ENCODE data around the gene PADI1.
A peak's percentile ranks its signal among the peaks of the same experiment; 100 is the strongest.

PADI1 gene

DNA sequence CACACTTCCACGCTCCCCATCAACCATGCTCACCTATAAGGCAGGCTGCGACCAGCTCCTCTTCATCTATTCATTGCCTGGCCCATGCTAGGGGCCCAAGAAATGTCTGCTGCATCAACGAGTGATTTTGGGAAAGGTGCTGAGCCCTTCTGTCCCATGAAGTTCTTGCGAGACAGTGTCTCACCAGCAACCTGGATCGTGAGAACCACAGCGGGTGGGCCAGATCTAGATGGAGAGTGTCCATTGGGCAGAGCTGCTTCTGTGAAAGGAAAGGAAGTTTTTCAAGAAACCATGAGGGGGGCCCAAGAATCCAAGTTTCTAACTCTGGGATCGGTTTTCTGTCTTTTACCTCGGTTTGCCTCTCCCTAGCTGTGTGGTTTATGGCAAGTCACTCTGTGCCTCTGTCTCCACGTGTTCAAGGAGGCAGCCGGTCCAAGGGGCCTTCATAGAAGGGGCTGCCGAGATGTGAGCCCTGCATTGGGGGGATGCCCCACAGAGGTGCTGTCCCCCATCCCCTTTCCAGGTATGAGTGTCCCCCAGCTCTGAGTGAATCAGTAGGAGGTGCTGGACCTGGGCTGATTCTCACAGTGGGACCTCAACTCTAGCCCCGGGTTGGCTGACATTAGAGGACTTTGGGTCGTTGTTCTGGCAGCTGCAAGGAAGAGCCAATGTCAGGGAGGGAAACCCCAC, 8.3 kb upstream of the PADI1 start:
- DNase-seq (ENCODE audit: extremely low read depth in 1 of 2, low read depth in 1 of 2), result no peak

DNA sequence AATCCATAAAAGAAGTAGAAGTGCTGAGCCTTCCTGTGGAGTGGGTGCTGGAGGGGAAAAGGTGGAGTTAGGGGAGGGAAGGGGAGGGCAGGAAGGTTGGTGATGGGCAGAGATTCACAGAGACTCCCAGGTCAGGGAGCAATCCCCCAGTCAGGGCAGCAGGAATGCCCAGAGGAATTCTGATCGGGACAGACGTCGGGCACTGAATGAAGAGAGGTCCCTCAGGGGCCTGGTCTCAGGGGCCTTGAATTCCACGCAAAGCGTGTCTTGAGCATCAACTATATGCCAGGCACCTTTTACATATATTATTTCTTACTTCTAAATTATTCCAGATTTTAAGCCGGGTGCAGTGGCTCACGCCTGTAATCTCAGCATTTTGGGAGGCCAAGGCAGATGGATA, 7.2 kb upstream of the PADI1 start:
- DNase-seq (ENCODE audit: extremely low read depth in 1 of 2, low read depth in 1 of 2), result no peak

DNA sequence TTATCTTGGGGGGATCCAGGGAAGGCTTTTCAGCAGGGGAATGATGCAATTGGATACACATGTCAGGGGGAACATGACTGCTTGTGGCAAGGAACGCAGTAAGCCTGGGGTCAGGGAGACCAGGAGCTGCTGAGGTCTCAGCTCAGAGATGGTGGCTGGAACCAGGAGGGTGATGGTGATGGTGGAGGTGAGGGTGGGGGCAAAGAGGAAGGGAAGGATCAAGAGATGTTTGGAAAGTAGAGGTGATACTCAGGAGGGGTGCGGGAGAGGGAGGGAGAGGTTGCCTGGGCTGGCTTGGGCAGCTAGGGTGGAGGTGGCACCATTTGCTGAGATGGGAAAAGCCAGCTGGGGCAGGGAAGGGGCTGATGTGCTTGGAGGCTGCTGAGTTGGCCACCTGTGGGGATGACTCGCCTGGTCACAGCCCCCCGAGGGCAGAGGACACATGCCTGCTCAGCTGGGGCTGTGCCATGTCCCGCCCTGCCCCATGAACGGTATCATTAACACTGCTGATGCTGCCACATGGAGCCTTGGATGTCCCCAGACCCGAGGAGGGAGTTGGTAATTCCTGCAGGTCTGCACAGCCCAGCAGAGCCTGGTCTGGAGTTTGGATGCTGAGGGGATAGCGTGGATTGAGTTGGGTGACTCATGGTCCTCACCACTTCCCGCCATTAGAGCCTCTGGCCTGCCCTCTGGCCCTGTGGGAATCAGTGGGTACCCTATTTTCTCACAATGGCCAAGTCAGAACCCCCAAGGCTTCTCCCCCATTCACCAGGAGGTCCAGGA, 6.3 kb upstream of the PADI1 start:
- no peak for DNase-seq (ENCODE audit: extremely low read depth in 1 of 2, low read depth in 1 of 2)

DNA sequence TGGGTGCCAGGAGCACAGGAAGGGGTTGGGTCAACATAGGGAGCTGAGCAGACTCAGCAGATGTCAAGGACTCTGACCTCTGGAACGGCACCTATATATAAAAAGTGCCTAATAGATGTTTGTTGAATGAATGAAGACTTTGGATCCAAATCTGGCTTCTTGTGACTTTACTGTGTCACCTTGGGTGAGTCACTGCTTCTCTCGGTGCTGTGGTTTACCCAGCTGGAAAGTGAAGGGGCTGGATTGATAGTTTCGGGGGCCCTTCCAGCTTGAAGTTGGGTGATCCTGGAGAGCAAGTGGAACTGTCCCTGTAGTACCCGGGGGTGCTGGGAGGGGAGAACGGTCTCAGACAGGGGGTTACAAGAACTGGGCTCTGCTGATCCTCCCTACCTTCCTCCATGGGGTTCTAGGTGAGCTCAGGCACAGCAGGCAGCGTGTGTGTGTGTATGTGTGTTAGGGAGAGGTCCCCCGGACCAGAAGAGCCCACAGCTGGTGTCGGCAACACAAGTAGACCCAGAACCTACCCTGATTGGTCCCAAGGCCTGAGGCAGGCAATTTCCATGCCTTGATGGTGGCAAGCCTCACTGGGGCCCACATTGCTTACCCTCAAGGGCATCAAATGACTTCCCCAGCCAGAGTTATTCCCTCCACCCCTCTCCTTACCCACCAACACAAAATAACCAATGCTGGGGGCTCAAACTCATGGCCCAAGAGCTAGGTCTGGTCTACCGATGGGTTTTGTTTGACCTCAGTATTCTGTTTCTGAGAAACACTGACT, 5.5 kb upstream of the PADI1 start:
- DNase-seq (ENCODE audit: extremely low read depth in 1 of 2, low read depth in 1 of 2), result no peak

DNA sequence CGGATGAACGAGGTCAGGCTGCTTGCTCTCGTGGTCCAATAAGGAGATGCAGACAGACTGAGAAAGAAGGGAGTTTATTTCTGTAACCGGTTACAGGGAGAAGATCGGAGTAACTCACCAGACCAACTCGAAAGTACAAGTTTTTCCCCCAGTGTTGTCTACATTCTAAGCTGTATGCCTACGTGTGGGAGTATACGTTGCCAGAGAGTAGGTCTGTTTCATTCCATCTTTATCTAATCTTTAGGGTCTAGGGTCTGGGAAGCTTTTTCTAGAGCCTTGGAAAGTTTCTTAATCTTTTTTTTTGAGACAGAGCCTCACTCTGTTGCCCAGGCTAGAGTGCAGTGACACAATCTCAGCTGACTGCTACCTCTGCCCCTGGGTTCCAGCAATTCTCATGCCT, 4.7 kb upstream of the PADI1 start:
- DNase-seq (ENCODE audit: extremely low read depth in 1 of 2, low read depth in 1 of 2), result no peak

DNA sequence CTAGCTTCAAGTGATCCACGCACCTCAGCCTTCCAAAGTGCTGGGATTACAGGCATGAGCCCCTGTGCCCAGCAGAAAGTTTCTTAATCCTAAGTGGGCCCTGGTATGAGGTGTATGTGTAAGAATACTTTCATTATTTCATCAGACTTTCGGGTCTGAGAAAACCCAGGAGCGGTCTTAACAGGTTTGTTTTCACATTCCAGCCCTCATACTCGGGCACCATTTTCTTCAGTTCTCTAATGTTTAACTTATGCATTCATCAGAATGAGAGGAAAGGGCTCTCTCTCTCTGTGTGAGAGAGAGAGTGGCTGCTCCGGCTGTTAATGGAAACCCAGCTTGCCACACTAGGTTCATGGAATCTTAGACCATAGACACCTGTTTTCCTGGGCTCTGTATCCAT, 4.2 kb upstream of the PADI1 start:
- no peak for DNase-seq (ENCODE audit: extremely low read depth in 1 of 2, low read depth in 1 of 2)

DNA sequence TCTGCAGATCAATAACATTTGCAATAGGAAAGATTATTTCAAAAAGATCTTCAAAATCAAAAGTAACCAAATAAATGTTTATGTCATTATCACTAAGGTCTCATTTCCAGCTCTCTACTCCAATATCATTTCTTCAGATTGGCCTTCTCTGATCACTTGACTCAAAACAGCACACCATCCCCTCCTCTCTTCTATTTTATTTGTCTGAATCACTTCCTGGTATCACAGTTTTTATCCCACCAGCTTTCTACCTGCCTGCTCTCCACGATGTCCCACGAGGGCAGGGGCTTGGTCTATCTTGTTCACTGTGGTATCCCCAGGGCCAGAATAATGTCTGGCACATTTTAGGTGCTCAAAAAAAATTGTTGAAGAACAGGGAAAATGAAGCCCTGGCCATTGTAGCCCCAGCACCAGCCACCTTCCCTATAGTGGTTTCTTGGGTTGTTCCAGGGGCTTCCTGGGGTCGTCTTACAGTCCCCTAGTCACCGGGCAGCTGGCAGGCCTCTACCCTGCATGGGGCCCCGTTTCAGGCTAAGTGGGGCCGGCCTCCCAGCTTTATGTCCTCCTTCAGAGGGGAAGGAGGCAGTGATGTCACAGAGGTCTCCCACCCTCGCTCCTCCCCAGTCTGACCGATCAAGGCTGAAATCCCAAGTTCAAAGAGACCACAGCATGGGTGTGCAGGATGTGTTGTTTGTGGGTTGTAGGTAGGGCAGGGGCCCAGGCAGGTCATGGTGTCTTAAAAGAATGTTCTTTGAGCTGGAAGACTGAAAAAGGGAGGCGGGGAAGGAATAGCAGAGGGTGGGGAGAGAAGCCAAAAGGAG, 3.5 kb upstream of the PADI1 start:
- DNase-seq (ENCODE audit: extremely low read depth in 1 of 2, low read depth in 1 of 2), result no peak

DNA sequence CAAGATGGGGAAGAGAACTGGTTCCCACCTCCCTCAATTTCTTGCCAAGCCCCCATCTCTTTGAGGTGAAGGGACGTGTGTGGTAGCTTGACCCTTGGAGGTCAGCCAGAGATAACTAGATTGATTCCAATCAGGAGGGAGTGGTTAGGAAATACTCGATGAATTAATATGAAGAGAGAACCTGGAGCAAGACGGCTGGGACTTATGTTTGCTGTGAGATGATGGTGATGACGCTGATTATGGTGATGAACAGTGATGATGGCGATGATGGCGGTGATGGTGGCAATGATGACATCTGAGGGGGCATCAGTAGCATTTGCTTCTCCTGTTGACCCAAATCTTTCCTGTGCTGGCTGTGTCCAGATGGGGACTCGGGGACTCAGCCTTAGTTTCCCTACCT, 724 bp downstream of the PADI1 start:
- no peak for DNase-seq (ENCODE audit: extremely low read depth in 1 of 2, low read depth in 1 of 2)

DNA sequence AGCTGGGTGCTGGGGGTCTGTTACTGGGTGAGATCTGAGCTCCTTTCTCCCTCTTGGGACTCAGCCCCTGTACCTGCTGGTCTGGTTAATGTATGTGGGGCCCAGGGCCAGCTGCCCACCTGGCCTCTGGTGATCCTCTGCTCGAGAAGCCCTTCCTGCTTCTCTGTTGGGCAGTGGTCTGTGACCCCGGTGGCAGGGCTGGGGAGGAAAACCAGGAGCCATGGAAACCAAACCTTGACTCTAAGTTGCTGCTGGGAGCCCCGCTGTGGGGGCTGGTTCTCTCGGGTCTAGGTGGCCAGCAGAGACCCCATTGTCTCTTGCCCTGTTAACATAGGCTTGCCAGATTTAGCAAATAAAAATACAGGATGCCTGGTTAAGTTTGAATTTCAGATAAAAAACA, 1.3 kb downstream of the PADI1 start:
- no peak for DNase-seq (ENCODE audit: extremely low read depth in 1 of 2, low read depth in 1 of 2)

DNA sequence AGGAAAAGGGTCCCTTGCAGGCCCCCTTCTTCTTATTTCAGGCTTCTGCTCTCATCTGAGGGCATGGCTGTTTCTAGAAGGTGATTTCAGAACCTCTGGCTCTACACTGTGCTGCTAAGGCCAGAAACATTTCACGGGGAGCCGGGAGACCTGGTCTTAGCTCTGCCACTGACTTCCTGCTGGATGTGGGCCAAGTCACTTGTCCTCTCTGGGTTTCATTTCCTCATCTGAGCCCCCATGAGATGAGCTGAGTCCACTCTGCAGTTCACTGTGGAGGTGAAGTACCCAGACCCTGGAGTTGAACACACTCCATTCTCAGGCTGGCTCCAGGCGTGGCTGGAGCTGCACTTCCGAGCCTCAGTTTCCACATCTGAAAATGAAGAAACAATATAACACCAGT, 2.1 kb downstream of the PADI1 start:
- DNase-seq (ENCODE audit: extremely low read depth in 1 of 2, low read depth in 1 of 2), result no peak

DNA sequence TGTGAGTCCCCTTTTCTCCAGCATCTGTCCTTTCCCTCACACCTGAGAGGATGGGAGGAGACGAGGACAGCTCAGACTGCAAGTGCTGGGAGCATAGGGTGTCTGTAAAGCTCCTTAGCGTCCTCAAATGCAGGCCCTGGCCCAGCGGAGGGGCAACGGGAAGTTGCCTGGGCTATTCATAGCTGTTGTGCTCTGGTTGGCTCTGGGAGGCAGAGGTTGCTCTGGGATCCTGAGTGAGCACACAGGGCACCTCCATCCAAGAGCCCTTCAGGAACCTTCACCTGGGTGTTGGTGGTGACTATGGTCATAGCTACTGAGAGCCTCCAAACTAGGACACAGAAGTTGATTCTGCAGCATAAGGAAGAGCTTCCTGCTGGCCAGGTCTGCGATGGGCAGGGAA, 2.6 kb downstream of the PADI1 start:
- no peak for DNase-seq (ENCODE audit: extremely low read depth in 1 of 2, low read depth in 1 of 2)

DNA sequence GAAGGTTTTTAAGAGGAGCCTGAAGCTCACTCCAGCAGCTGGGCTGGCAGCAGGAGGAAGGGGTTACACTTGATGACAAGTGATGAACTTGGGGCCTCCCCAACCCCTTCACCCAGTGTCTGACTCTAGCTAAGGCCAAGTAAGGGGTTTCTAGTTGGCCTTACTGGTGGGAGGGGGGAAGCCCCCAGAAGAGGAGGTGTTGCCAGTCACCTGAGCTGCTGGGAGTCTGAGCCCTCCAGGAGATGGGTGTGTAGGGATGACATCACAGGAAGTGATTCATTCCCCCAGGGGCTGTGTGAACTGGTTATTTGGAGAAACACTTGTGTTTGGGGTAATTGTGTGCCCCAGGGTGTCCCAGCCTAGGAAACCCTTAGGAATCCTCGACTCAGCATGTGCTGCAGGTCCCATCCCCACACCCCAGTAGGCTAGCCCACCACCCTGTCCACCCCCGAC, 3.1 kb downstream of the PADI1 start:
- DNase-seq (ENCODE audit: extremely low read depth in 1 of 2, low read depth in 1 of 2), result peak in 1 of 2 donors; percentile 8

DNA sequence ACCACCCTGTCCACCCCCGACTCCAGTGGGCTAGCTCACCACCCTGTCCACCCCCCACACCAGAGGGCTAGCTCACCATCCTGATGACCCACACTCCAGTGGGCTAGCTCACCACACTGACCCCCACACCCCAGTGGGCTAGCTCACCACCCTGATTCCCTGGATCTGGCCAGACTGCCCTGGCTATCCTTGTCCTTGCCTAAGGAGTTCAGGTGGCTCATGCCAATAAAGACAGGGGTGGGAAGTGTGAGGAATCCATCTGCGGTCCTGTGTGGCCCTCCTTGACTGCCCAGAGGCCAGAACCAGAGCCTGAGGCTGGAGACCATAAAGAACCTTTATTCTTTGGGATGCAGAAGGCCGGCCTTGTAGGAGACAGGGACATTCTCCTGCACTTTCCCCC, 3.6 kb downstream of the PADI1 start:
- DNase-seq (ENCODE audit: extremely low read depth in 1 of 2, low read depth in 1 of 2), result no peak

DNA sequence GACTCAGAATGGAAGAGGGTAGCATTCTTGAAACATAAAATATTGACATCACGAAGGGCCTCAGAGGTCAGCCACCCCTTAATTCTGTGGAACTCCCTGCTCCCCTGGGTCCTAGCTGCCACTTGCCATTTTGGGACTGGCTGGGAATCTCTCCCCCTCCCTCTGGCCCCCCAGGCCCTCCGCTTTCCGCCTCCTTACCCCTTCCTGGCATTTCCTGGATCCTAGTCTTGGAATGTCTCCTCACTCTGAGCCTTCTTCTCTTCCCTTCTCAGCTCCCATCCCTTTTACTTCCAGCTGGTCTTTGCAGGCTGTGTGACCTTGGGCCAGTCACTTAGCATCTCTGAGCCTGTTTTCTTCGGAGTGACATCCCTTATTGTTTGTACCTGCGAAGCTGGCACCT, 4.5 kb downstream of the PADI1 start:
- DNase-seq (ENCODE audit: extremely low read depth in 1 of 2, low read depth in 1 of 2), result no peak

DNA sequence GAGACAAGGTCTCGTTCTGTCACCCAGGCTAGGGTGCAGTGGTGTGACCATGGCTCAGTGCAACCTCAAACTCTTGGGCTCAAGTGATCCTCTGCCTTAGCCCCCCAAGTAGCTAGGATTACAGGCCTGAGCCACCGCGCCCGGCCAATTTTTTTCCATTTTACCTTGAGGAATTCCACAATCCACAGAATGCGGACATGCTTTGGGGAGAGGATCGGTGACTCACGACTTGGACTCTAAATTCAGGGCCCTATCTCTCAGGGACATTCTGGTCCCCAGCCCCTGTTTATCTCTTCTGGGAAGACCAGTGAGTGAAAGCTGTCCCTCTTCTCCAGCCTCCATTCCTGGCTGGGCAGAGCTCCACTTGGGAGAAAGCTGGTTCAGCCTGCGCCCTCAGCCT, 5.2 kb downstream of the PADI1 start:
- no peak for DNase-seq (ENCODE audit: extremely low read depth in 1 of 2, low read depth in 1 of 2)

DNA sequence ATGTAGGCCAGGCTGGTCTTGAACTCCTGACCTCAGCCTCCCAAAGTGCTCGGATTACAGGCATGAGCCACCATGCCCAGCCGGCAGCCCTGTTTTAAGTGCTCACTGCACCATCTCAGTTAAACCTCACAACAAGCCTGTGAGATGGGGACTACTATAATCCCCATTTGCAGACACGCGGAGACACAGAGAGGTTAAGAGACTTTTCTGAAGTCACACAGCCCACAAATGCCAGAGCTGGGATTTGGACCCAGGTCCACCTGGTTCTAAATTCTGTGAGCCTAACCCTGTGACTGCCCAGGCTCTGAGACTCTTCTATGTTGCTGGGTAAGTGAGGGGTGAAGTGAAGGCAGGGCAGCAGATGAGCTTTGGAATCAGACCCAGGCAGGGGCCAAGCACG, 6.4 kb downstream of the PADI1 start:
- DNase-seq (ENCODE audit: extremely low read depth in 1 of 2, low read depth in 1 of 2), result no peak

DNA sequence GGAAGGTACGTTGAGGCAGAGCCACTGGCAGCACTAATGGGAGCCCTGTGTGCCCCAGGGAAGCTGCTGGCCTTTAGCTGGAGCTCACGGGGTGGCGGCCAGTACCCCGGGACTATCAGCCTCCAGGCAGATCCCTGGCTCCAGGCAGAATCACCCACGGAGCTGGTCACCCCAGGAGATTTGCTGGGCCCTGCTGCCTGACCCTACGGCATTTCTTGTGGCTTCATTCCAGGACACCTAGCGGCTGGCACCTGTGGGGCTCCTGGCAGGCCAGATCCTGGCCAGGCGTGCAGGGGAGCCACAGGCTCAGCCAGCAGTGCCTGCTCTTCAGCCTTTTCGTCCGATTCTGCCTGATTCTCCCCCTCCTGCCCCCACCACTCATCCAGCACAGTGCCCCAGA, 7.1 kb downstream of the PADI1 start:
- DNase-seq (ENCODE audit: extremely low read depth in 1 of 2, low read depth in 1 of 2), result no peak

DNA sequence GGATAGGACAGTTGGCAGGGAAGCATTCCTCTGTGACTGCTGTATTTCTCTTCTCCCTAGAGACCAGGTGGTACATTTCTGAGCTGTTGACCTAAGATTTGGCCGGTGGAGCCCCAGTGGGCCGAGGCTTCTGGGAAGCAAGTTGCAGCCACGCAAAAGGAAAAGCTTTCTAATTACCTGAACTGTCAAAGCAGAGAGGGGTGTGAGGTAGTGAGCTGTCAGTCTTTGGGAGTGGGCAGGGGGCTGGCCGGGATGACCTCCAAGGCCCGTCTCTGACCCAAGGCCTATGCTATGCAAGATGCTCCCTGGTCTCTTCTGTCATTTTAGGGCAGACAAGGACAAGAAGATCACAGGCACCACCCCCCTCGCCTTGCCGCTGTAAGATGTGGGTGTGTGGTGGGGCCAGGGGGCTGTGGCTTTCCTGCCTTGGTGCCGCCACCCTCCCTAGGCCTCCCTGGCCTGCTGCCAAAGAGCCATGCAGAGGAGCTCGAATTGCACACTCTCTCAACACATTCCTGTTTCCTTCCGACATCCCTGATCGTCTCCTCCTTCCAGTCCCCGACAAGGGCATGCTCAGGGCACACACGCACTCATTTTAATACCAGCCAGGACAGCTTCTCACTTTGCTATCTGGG, 7.7 kb downstream of the PADI1 start:
- DNase-seq (ENCODE audit: extremely low read depth in 1 of 2, low read depth in 1 of 2), result peak; percentile 32 to 59

DNA sequence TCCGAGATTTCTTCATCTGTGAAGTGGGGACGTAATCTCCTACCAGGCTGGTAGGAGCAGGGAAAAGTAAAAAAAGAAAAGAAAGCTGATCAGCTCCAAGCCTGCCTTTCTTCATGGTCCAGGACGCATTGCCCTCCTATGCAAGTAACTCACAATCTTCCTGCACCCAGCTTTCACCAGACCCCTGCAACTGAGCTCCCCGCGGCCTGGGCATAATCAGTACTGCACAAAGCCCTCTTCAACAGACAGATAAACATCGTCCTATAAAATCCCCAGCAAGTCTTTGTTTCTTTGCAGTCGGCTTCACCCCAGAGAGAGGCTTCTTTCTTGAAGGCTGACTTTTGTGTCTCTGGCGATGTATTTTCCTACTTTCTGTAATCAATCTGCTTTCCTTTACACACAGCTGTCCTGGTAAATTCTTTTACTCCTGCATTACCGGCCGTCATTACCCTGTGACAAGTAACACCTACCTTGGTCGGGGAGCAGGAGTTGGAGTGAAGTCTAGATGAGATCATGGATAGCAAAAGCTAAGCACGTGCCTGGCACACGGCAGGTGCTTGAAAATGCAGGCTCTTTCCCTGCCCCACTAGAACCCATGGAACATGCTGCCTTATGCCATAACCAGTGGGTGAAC, 8.3 kb downstream of the PADI1 start:
- no peak for DNase-seq (ENCODE audit: extremely low read depth in 1 of 2, low read depth in 1 of 2)

DNA sequence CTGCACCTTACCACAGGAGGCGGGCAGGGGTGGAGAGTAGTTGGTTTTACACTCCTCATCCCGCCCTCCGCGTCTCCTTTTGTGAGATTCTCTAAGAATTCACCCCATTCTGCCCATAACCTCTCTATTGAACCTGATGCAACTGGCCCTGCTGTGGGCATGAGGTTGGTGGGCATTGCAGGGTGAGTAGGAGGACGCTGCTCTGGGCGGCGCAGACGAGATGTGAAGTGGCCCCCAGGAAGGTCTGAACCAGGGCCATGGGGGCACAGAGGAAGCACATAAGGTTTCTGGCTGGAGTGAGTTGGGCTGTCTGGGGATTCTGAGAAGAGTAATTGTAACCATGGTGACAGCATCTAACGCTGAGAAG, 8.8 kb downstream of the PADI1 start:
- DNase-seq (ENCODE audit: extremely low read depth in 1 of 2, low read depth in 1 of 2), result no peak
